SKM-1 (cell line): ENCODE results near the gene RASGEF1C.
"Not testable (repeated sequence)": the region's sequence is repeated elsewhere in the genome, so short reads cannot be mapped to it uniquely, and the experiment has no call there.

ENCODE experiments used
- DNase-seq: peaks from one replicate; lab custom pipeline; 2025; ENCODE audit not compliant: unreplicated experiment; lab: John Stamatoyannopoulos, UW

The RASGEF1C gene

DNA sequence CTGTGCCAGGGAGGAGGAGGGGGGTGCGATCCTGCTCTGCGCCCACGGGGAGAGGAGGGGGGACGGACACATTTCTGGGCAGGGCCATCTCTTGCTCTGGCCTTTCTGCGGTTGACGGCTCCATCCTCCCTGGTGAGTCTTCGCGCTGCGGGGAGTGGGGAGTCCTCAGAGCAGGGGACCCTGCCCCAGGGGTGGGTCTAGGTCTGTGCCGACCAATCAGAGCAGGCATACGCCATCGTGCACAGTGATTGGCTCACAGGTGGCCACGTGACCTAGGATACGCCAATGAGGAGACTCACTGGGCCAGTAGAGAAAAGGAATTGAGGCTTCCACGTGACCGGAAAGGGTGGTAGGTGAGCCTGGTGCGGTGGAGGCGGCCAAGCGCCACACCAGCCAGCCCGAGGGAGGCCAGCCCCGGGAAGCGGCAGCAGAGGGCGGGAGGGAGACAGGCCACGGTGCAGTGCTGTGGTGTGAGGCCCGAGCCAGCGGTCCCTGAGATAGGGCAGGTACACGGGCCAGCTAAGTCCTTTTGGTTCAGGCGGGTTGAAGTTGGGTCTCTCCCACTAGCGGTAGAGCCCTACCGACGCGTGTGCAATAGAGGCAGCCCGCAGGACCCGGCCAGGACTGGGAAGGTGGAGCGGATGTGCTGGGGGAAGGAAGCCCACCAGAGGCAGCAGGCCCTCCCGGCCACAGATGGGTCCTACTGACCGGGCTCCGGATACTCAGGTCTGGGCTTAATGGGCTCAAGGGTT, 72.2 kb downstream of the RASGEF1C start:
- DNase-seq = no peak

- no peak for DNase-seq
These were observed 72.9 kb downstream of the RASGEF1C start for GRCh38 chr5:180135967-180136629.

GRCh38 chr5:180135128-180135955, 73.7 kb downstream of the RASGEF1C start:
- DNase-seq = peak; percentile 48

DNA sequence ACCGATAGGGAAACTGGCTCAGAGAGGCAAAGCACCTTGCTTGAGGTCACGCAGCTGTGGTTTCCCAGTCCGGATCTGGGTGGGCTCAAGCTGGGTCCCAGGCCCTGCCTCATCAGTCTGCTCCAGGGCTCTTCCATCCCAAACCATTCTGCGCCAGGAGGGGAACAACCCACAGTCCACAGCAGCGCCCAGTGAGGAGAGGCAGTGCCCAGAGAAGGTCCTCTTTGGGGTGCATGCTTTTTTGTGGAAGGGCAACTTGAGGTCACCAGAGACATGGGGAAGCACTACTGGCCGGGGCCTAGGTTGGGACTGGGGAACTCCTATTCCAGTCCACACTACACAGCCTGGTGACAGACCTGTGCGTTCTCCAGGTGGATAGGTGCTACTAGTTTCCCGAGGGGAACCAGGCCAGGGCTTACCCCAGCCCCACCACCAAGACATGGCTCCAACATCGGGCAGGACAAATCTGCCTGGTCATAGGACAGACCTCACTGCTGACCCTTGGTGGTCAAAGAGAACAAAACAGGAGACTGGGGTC, 75.0 kb downstream of the RASGEF1C start:
- no peak for DNase-seq

DNA sequence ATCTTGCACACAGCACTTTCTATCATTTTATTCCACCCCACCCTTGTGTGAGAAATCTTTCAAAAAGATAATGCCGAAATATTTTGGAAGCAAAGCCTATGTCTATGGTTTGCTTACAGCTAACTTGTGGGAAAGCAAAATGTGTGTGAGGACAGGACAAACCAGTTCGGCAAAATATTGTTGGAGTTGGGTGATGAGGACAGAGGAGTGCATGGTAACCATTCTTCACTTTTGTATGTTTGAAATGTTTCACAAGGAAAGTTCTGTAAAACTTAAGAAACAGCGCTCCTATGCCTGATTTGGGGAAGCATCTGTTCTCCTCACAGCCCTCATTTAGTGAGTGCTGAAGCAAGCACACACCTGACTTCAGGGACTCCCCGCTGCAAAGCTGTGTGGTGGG, 75.5 kb downstream of the RASGEF1C start:
- no peak for DNase-seq

- no peak for DNase-seq
These were observed 76.0 kb downstream of the RASGEF1C start for GRCh38 chr5:180133060-180133459.

DNA sequence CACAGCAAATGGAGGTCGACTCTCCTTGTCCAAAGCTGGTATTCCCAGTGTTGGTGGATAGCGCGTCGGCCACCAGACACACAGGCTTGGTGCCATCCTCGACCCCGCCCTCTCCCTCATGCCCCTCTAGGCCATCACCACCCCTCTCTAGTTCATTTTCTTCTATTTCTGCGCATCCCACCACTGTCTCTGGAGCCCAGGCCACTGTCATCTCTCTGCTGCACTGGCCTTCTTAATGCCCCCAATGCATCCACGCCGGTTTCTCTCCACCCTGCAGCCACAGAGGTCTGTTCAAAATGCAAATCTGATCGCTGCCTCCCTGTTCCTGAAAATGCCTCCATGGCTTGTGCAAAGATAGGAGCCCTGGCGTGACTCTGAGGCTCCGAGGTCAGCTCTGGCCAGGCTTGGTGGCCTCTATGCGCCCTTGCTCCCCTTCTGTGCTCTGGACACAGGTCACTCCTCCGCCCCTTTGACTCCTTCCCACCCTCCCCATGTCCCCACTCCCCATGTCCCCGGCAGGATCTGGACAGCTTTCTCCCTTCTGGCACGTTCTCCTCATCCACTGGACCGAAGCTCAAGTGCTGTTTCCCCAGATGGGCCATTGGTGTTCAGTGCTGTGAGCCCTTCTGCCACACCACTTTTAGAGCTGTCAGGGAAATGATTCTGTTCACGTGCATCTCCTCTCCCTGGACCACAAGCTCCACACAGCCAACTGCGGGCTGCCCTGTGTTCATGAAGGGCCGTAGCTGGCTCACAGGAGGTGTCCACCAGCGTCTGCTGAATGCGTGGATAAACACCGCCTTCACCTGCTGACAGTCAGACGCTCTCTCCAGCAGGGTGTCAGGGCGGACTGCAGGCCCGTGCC, 77.9 kb downstream of the RASGEF1C start:
- DNase-seq = no peak

- DNase-seq = no peak
These were observed 78.6 kb downstream of the RASGEF1C start for GRCh38 chr5:180130291-180130869.

- no peak for DNase-seq
These were observed 79.5 kb downstream of the RASGEF1C start for GRCh38 chr5:180129291-180130190.

- DNase-seq = no peak
These were observed 80.2 kb downstream of the RASGEF1C start for GRCh38 chr5:180128671-180129261.

DNA sequence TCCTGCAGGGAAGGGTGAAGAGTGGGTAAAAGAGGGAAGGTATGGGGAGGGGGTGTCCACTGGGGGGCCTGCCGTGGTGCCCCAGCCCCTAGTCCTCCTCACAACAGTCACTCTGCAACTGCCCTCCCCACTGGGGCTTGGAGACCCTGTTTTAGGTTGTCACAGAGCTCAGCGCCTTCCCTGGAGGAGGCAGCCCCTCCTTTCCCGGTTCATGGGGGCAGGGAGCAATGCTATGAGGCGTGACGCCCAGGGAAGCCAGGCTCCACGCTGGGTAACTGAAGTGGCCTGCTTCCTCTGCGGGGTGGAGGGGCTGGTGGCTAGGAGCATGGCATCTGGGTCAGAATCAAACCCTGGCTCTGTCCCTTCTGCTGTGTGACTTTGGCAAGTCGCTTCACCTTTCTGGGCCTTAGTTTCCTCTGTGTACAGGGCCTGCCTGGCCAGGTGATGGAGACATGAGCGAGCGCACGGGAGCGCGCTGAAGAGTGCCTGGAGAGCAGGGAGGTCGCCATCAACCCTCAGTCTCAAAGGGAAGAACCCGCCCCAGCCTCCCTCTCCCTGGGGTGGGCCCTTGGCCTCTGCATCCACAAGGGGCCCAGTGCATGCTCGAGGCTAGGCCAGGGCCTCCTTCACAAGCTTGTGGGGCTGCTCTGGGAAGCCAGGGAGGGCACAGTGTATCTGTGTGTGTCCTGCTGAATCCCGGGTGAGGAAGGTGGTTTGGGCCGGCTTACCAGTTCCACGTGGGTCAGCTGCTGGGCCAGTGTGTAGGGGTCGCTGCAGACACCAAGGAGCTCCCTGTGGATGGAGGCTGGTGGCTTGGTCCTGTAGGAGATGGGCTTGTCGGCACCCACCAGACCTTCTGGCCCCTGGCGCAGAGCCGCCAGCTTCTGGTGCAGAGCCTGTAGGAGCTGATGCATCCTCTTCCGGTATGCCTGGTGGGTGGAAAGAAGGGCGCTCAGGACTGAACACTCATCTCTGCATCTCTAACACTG, 81.0 kb downstream of the RASGEF1C start:
- no peak for DNase-seq

- no peak for DNase-seq
These were observed 82.0 kb downstream of the RASGEF1C start for GRCh38 chr5:180126716-180127681.

DNA sequence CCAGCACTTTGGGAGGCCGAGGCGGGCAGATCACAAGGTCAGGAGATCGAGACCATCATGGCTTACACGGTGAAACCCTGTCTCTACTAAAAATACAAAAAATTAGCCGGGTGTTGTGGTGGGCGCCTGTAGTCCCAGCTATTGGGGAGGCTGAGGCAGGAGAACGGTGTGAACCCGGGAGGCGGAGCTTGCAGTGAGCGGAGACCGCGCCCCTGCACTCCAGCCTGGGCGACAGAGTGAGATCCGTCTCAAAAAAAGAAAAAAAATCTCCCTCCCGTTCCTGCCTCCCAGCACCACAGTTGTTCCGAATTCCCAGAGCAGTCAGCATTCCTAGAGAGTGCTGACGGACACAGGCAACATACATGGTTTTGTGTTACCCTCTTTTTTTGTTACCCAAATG, 82.9 kb downstream of the RASGEF1C start:
- DNase-seq = not testable (repeated sequence)

DNA sequence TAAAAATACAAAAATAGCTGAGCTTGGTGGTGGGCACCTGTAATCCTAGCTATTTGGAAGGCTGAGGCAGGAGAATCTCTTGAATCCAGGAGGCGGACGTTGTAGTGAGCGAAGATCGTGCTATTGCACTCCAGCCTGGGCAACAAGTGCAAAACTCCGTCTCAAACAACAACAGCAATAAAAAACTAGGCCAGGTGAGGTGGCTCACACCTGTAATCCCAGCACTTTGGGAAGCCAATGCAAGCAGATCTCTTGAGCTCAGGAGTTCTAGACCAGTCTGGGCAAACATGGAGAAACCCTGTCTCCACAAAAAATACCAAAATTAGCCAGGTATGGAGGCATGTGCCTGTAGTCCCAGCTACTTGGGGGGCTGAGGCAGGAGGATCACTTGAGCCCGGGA, 84.3 kb downstream of the RASGEF1C start:
- not testable (repeated sequence) for DNase-seq

DNA sequence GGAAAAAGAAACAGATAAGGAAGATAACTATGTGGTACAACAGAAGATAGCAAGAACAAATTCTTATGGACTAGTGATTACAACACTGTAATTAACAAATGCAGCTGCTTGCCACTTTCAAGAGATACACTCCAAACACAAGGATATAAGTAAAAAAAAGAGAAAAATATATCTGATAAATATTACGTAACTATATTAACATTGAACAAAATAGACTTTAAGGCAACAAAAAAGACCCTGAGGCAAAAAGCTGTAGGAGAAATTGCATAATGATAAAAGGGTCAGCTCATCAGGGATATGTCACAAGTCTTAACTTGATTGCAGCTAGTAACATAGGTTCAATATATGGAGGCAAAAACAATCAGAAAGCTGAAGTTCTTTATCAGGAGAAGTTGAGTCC, 86.1 kb downstream of the RASGEF1C start:
- DNase-seq = no peak

DNA sequence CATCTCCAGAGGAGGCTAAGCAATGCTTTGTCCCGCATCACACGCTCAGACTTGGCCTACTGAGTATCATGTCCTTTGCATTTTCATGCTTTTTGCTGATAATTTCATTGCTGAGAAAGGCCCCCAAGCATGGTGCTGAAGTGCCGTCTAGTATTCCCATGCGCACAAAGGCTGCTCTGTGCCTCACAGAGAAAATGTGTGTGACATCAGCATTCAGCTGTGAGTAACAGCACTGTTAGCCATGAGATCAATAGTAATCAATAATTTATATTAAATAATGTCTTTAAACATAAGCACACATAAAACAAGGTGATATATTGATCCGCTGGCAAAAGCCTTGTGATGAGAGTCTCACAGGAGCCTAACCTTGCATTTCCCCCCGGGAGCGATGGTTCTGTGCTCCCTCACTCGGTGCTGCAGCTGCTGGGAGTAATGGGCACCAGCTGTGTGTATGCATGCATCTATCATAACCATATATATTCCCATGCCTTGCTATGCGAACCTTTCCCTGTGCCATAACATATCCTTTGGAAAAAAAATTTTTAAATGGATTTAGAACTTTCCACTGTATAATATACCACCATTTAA, 87.1 kb downstream of the RASGEF1C start:
- DNase-seq = no peak
